Activated CD4-positive, alpha-beta T cell treated with anti-CD3 and anti-CD28 coated beads, Interleukin-2, Interleukin-4, amounts not matched to agents 100 ng/mL and 50 ng/mL, durations not matched to agents 16 hours and 8 hours (primary cell): ENCODE measurements around the gene EBLN2.
"Not testable (repeated sequence)": the region's sequence is repeated elsewhere in the genome, so short reads cannot be mapped to it uniquely, and the experiment has no call there.

Experiments
- DNase-seq: peaks from one replicate; pipeline ENCODE4 v3.0.0-alpha.2; 2020; ENCODE audit warnings: low spot score

EBLN2 gene

DNA sequence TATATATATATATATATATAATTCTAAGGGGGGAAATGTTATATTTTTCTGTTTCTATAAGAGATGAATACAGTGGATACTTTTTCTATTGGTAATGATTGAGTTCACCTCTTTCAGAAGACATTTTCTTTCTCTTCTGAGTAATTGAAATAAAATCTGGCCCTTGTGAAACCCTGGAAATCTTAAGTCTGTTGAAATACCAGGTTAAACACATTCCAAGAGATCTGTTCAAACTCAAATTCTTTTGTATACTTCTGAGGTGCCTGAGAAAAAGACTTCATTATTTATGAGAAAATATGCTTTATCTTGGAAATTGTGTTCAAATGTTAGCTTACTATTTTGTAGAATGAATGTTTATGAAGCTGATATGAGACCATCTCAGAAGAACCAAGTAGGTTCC lies 4.8 kb downstream of the EBLN2 start:
- not testable (repeated sequence) for DNase-seq

DNA sequence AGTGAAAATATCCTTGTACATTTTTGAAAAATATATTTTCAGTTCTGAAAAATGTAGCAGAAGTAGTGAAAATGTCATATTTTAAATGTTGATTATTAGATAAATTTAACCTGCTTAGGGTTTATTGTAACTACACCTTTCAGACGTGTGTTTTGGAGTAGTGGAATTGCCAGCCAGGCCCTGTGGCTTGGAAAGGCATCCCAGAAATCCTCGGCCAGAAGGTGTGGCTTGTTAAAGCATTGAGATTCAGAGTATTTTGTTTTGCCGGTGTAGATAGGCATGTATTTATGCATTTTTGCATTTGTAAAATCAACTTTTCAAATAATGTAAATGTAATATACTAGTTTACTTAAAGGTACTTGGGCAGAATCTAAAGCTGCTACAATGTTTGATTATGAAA lies 7.0 kb downstream of the EBLN2 start:
- no peak for DNase-seq

- DNase-seq: no peak
These were observed 7.7 kb downstream of the EBLN2 start for GRCh38 chr3:73069187-73069586.

DNA sequence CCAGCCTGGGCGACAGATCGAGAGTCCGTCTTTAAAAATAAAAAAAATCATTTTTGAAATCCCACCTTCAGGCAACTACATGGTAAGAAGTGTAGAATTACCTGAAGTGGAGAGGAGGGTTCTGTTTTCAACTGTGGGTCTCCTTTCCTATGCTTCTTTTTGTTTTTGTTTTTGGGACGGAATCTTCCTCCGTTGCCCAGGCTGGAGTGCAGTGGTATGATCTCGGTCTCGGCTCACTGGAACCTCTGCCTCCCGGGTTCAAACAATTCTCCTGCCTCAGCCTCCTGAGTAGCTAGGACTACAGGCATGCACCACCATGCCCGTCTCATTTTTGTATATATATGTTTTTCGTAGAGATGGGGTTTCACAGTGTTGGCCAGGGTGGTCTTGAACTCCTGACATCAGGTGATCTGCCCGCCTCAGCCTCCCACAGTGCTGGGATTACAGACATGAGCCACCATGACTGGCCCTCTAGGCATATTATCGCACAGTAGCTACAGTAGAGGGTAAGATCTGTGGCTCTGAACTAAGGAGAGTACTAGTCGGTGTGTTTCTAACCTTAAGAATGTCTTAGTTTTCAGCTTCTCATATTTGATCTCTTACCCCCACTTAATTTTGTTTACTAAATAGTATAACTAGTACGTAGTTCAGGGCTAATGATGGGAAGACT lies 8.5 kb downstream of the EBLN2 start:
- no peak for DNase-seq

DNA sequence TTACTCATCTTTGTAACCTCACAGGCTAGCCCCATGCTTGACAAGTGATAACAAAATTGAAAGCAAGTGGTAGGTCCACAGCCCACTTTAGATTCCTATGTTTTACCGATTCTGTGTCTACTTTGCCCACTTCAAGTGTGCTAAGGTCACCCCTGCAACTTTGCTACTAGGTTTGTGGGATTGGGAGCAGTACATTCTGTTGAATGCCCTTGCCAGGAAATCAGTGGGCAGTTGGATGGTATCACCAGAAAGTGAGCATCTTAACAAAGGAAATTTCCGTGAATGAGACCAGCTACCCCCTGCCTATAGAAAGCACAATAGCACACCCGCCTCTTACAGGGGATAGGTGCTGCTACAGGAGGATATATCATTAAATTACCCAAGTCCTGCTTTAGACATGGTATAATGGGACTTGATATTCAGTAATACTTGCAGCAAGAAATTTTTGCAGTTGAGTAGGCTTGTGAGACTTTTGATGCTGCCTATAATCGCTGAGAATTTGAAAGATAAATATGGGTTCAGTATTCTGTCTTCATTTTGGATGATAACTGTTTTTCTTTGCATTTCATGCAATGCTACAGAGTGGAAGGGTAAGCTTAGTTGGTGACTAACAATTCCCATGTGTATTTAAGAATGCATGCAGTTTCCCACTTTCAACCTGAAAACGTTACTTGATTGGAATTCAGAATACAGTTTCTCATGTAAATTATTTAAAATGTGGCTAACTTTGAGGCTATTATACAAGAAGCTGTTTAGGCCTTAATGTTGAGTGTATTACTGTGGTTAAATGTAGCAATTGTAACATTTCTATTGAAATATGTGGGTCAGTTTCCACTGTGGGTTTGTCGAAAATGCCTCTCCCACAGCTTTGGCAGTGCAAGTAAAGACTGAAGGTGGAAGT lies 9.5 kb downstream of the EBLN2 start:
- DNase-seq: no peak

DNA sequence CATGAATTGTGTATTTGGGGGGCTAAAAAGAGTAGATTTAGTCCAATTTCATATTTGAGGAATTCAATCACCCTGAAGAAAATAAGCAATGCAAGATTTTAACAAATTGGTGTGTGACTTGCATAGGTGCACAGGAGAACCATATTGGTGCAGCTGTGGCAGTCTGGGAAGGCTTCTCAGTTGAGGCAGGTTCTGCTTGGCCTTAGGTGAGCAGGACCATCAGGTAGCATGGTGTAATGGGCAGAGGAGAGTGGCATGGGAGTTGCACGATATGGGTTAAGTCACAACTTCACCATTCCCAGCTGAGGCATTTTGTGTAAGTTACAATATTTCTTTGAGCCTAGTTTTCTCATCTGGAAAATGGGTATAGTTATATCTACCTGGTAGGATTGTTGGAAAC lies 10.5 kb downstream of the EBLN2 start:
- no peak for DNase-seq

GRCh38 chr3:73072634-73073033 lies 11.2 kb downstream of the EBLN2 start:
- no peak for DNase-seq

DNA sequence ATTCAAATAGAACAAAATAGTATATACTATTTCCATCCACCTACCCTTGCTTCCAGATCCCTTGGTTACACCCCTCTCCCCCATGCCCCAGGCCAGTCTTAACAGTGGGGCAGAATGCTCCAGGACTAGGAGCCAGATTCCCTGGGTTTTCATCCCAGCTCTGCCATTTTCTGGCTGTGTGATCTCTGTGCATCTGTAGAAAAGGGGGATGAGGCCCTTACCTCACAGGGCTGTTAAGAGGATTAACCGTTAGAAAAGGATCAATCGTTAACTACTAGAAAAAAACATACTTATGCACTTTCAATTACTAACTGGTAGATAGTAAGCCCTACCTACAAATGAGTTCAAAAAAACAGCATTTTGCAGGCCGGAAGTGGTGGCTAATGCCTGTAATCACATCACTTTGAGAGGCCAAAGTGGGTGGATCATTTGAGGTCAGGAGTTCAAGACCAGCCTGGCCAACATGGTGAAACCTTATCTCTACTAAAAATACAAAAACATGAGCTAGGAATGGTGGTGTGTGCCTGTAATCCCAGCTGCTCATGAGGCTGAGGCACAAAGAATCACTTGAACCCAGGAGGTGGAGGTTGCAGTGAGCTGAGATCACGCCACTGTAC lies 11.7 kb downstream of the EBLN2 start:
- DNase-seq: no peak

DNA sequence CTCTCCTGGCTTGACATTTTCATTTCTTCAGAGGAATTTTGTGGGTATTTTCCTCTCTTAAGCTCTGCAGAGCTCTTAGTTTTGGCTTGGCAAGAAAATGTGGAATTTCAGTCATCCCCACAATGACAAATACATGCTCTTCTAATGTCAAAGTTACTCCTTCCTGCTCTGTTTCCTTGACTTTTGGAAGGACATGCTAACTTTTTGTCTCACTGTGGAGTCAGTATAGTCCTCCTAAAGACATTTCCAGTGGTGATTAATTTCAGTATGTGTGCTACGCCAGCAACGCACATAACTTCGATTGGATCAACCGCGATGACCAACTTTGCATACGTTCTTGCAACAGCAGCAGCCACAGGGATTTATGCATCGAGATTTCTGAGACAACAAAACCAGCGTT lies 13.3 kb downstream of the EBLN2 start:
- DNase-seq: no peak

DNA sequence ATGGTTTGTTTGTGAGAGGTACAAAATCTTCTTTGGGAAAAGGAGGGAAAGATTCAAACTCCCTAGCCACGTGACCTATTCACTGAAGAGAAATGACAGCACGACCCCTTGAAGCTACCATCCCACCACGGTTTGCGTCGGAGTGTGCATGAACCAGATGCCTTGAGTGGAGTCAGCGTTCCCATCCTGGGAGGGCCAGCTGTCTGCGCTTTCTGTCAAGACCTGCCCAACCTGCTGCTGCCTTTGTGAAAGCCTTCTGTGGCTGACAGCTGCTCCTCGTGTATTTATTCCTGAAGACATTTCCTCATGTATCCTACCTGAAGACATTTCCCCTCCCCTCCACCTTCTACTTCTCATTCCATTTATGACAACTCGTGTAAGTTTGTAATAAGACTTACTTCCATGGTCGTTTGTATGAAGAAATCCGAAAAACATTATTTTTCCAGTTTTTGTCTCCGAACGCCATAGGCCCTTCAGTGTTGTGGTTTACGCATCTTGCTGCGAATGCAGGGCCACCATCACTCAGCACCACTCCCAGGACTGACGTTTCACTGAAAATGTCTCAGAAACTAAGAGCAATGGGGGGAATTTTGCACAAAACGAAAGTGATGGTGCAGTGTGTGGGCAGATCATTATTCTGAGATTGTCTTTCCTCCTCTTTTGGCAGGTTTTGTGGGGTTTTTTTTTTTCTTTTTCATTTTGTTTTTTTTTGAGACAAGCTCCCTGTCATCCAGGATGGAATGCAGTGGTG lies 18.9 kb downstream of the EBLN2 start:
- peak; percentile 20 for DNase-seq

DNA sequence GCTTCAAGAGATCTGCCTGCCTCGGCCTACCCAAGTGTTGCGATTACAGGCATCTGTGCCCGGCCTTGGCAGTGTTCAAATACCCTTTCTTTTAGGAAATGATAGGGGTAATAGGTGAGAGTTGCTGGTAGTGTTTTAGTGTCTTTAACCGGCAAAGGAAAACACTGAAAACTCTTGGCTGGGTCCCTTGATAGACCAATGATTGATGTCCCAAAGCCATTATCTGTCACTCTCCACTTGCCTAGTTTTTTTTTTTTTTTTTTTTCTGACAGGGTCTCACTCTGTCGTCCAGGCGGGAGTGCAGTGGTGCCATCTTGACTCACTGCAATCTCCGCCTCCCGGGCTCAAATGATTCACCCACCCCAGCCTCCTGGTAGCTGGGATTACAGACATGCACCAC lies 19.7 kb downstream of the EBLN2 start:
- DNase-seq: no peak

DNA sequence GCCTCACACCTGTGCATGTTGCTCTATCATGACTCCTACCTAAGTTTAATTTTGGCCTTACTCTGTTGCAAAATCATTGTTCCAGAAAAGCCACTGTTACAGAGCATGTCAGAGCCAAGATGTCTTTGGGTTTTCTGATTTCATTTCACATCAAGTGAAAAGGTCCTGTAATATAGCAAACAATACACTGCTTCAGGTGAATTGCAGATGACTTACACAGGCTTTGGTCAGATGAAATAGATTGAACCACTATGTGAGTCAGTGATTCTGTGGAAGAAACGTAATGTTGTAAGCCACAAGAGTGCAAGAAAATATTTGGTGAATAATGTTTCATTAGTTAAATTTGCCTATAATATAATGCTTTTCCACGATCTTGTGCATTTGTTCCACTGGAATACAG lies 22.7 kb downstream of the EBLN2 start:
- no peak for DNase-seq

DNA sequence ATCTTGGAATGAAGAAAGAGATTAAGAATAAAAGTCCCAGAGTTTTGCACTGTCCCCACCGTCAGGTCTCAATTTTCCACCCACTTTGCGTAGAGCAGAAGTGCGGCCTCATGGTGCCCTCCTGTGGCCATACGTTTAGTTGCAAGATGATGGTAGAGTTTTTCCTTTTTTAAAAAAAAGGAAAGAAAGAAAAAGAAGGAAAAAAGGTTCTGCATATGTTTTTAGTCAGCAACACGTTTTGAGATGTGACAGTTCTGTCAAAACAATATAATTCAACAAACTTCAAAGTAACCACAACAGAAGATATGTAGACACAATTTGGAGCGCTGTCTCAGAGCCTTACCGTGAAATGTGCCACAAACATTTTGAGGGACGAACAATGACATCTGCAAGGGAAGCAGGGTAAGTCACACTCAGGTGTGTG lies 24.6 kb downstream of the EBLN2 start:
- DNase-seq: peak; percentile 56

GRCh38 chr3:73094129-73094528 lies 32.7 kb downstream of the EBLN2 start:
- no peak for DNase-seq

DNA sequence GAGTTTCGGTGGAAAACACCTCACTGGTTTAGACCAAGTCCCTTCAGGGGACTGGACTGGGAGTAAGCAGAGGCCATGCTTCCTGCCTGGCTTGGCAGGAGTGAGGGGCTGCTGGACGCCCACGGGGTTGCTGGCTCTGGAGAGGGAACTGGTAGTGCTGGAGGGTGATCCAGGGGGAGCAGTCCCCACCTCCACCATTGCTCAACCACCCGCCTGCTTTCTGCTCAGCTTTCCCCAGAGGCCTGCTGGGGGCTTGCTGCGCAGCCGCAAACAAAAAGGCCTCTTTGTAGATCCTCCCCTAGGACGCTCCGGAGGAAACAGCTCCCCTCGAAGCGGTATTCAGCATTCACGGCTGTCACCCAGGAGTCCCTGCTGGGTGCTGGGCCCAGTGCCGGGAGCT lies 33.5 kb downstream of the EBLN2 start:
- DNase-seq: no peak

DNA sequence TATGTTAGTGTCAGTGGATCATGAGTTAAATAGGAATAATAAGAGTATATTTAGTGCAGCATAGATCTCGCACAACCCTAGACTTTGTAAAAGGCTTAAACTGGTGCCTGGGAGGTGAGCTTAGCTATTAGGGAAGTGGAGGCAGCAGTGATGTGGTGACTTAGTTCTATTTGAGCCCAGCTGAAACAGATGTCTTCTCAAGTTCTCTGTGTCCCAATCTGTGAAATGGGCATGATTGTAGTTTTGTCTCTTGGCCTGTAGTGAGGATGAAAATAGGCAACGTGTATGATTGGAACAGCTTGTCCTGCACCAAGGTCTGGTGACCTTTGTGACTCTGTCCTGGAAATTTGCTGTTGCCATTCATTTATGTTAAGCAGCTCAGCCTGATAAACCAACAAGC lies 34.7 kb downstream of the EBLN2 start:
- no peak for DNase-seq

GRCh38 chr3:73098026-73098425 lies 36.6 kb downstream of the EBLN2 start:
- no peak for DNase-seq

DNA sequence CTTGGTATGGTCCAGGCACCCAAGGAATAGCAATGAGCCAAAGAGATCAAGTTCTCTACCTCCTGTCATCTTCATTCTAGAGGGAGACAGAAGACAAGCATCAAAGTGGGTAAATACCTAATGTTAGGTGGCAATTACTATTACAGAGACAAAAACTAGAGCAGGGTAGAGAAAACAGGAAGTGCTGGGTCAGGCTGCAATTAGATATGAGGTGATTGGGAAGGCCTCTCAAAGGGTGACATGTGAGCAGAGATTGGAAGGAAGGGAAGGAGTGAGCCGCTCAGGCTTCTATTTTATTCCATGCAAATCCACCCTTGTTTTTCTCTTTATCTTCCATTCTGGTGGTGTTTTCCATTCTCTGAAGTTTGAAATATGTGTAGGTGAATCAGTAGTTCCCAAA lies 37.4 kb downstream of the EBLN2 start:
- no peak for DNase-seq

- DNase-seq: peak; percentile 76
These were observed 39.5 kb downstream of the EBLN2 start for GRCh38 chr3:73100741-73101559.

- no peak for DNase-seq
These were observed 40.4 kb downstream of the EBLN2 start for GRCh38 chr3:73101881-73102280.

DNA sequence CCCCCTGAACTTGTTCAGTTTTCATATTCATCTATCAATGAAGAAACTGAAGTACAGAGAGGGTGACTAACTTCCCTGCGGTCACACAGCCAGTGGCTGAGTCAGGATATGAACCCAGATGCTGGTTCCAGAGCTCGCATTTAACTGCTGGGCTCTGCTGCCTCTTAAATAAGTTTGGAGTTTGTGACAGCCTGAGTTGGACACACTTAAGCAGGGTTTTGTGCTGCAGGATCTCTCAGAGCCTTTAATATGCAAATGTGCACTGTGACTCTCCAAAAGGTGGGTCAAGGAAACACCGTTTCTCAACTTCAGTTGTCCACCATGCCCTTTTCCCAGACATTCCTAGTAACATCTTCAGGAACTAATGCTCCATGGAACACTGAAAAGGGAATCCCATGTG lies 45.8 kb downstream of the EBLN2 start:
- no peak for DNase-seq
